M059J (cell line): Measurements from ENCODE around the gene TEX38. TPM values are rescaled to one million over a fixed set of nuclear protein-coding genes. Genes with fewer than 3 reads are reported as not detected.
A peak's percentile ranks its signal among the peaks of the same experiment; 100 is the strongest.
"Not testable (repeated sequence)": the region's sequence is repeated elsewhere in the genome, so short reads cannot be mapped to it uniquely, and the experiment has no call there.

ENCODE experiments used
- DNase-seq: peaks from one replicate; pipeline ENCODE4 v3.0.0-alpha.2; 2012; ENCODE audit warnings: low read depth
- total RNA-seq: library from RNA; depleted of rRNA; stranded (reverse); fragments of >200 nt; shearing (Covaris generic); gene quantifications from 2 replicates; pipeline ENCODE4 v1.2.3, GENCODE V29; 2014

TEX38 gene
- total RNA-seq, 1 experiment from 2014 or later = not detected

- no peak for DNase-seq
Measured at GRCh38 chr1:46655848-46656247, 15.8 kb upstream of the TEX38 start.

GRCh38 chr1:46656643-46657042 is 15.0 kb upstream of the TEX38 start:
- DNase-seq = no peak

- no peak for DNase-seq
Measured at GRCh38 chr1:46657775-46658174, 13.9 kb upstream of the TEX38 start.

GRCh38 chr1:46659307-46659870 is 12.3 kb upstream of the TEX38 start:
- DNase-seq = no peak

GRCh38 chr1:46660116-46660515 is 11.5 kb upstream of the TEX38 start:
- not testable (repeated sequence) for DNase-seq

GRCh38 chr1:46662919-46663318 is 8.7 kb upstream of the TEX38 start:
- not testable (repeated sequence) for DNase-seq

GRCh38 chr1:46665983-46666382 is 5.7 kb upstream of the TEX38 start:
- DNase-seq = no peak

- peak; percentile 51 for DNase-seq
Measured at GRCh38 chr1:46667782-46668760, 3.6 kb upstream of the TEX38 start, which contains the start of gene ATPAF1. TSS of gene ATPAF1 (minus strand) at chr1:46668364. CDS start at chr1:46668322, 42 bp downstream.

- DNase-seq = no peak
Measured at GRCh38 chr1:46670134-46670533, 1.5 kb upstream of the TEX38 start.

- no peak for DNase-seq
Measured at GRCh38 chr1:46672696-46673095, 1.0 kb downstream of the TEX38 start.

GRCh38 chr1:46673749-46674182 is 2.1 kb downstream of the TEX38 start:
- peak; percentile 62 for DNase-seq

GRCh38 chr1:46675549-46676314 is 4.1 kb downstream of the TEX38 start:
- DNase-seq = no peak

GRCh38 chr1:46676531-46676930 is 4.9 kb downstream of the TEX38 start:
- DNase-seq = no peak

GRCh38 chr1:46677339-46677738 is 5.7 kb downstream of the TEX38 start:
- no peak for DNase-seq

GRCh38 chr1:46679789-46680573 is 8.3 kb downstream of the TEX38 start:
- DNase-seq = no peak

- DNase-seq = no peak
Measured at GRCh38 chr1:46681333-46682034, 9.8 kb downstream of the TEX38 start.

GRCh38 chr1:46682064-46682463 is 10.4 kb downstream of the TEX38 start:
- DNase-seq = no peak

GRCh38 chr1:46684670-46685069 is 13.0 kb downstream of the TEX38 start:
- no peak for DNase-seq

- no peak for DNase-seq
Measured at GRCh38 chr1:46686255-46686654, 14.6 kb downstream of the TEX38 start.

- DNase-seq = peak; percentile 81
Measured at GRCh38 chr1:46687093-46687659, 15.5 kb downstream of the TEX38 start.
